GM19023 (cell line): Measurements from ENCODE around the gene ZSCAN18.

Source experiments
- ATAC-seq: cut with Tn5 transposase; IDR thresholded peaks from one replicate; pipeline ENCODE4 v1.9.1; 2021; ENCODE audit warnings: mild to moderate bottlenecking, moderate library complexity; ENCODE audit not compliant: unreplicated experiment

ZSCAN18 gene

DNA sequence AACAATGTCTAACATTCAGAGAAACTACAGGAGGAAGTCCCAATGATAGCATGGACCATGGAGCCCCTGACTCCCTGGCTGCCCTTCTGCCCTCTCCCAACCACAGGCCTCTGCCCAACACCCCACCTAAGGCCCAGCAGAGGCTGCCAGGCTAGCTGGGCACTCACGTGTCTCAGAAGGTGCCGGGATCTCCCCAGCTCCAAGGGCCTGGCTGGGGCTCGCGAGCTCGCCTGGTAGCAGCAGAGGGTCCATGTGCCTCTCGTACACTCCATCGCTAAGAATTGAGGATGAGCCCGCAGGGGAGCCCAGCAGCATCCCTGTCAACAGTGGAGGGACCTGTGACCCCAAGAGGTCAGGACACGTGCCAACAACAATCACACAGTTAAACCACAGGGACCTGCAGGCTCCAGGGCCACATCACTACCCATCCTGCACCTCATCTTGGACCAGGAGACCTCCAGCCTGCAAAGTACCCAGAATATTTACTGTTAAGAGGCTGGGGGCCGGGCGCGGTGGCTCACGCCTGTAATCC lies 9.4 kb downstream of the ZSCAN18 start:
- ATAC-seq = no peak

DNA sequence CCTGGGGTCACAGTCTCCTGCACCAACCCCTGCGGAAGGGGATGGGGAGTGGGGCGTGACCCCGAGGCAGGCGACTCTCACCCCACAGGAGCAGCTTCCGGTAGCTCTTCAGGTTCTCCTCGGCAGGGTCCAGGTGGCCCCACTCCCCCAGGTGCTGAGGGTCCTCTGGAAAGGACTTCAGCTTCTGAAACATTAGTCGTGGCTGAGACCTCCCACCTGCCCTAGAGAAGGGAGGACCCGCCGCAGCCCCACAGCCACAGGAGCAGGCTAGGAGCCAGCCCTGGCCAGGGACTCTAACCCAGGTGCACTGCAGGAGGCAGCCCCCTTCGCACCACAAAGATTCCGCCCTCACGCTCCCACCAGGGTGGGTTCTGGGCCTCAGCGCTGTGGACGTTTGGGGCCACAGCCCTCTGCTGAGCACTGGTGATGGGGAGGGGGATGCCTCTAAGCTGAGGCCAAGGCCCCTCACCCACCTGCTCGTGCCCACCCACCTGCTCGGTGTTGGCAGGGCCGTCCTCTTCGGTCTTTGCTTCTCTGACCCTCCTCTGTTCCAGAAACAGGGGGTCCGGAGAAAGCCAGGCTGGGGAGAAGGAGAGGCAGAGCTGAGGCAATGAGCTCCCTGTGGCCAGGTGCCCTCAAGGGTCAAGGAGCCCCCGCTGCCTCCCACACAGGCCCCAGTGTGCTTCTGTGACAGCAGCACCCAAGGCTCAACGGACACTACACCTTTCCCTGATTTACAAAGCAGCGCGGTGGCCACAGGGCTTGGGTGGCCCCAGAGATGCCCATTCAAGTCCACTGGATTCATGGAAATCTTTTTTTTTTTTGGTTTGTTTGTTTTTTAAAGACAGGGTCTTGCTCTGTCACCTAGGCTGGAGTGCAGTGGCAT lies 11.0 kb downstream of the ZSCAN18 start:
- ATAC-seq = no peak

DNA sequence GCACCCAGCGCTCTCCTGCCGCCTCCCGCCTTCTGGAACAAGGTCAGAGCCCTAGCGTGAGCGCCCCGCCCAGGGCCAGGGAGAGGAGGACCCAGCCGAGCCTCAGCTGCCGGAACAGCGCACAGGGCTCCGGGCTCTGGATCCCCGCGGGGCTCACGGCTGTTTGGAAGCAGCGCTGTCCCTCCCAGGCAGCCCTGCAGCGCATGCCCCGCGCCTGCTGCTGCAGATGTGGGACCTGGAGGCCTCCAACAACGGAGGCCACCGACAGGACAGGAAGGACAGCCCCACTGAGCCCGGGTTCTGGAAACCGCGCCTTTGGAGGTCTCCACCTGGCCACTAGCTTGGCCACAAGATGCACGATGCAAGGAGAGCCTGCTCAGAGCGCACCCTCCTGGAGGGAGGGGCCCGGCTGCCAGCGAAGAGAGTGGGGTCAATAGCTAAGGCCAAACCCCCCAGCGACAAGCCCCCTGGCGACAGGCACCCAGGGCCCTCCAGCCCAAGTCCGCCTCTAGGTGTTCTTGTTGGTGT lies 12.6 kb downstream of the ZSCAN18 start:
- no peak for ATAC-seq

DNA sequence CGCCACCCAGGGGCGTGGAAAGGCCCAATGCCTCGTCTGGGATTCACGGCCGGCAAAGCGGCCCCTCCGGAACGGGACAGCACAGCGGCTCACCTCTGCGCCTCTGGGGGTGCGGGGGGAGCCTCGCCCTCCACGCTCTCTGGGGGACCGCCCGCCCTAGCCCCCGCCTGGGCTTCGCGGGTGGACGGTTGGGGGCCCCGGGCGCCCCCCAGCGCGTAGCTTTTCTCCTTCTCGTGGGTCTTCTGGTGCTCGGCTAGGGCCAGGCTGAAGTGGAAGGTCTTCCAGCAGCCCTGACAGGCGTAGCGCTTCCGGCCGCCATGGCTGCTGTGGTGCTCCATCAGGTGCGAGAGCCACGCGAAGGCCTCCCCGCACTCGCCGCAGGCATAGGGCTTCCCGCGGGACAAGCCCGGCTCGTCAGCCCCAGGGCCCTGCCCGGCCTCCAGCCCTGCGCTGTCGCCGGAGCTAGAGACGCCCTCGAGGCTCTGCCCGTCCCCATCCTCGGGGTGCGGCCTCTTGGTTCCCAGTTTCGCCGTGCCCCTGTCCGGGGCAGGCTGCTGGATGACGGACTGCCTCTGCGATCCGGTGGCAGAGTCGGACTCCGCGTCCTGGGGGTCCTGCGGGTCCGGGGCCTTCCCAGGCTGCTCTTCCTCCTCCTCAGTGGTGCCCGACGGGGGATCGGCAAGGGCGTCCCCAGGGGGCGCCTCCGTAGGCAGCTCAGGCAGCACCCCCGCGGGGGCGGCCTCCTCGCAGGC lies 13.3 kb downstream of the ZSCAN18 start:
- ATAC-seq = no peak

DNA sequence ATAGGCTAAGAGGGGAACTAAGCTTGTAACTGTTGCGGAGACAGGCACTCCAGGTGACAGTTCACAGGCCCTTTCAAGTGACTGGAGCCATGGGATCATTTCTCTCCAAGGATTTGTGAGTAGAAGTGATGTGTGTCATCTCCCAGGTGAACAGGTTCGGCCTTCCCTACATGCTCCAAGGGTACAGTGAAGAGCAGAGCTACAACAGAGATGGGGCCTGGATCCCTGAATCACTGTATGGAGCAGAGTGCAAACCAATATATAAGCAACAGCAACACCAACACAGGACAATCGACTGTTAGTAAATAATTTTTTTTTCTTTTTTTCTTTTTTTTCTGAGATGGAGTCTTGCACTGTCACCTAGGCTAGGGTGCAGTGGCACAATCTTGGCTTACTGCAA lies 15.0 kb downstream of the ZSCAN18 start:
- no peak for ATAC-seq

DNA sequence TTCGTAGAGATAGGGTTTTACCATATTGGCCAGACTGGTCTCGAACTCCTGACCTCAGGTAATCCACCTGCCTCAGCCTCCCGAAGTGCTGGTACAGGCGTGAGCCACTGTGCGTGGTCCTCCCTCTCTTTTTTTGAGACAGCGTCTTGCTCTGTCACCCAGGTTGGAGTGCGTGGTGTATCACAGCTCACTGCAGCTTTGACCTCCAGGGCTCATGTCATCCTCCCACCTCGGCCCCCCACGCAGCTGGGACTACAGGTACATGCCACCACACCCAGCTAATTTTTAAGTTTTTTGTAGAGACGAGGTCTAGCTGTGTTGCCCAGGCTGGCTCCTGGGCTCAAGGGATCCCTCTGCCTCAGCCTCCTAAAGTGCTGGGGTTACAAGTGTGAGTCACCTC lies 18.2 kb downstream of the ZSCAN18 start:
- no peak for ATAC-seq

DNA sequence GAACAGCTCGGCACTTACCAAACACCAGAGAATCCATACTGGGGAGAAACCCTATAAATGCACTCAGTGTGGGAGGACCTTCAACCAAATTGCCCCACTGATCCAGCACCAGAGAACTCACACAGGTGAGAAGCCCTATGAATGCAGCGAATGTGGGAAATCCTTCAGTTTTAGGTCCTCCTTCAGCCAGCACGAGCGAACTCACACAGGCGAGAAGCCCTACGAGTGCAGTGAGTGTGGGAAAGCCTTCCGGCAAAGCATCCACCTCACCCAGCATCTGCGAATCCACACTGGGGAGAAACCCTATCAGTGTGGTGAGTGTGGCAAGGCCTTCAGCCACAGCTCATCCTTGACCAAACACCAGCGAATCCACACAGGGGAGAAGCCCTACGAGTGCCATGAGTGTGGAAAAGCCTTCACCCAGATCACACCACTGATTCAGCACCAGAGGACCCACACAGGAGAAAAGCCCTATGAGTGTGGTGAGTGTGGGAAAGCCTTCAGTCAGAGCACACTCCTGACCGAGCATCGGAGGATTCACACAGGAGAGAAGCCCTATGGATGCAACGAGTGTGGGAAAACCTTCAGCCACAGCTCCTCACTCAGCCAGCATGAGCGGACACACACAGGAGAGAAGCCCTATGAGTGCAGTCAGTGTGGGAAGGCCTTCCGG lies 30.7 kb downstream of the ZSCAN18 start:
- ATAC-seq = no peak

DNA sequence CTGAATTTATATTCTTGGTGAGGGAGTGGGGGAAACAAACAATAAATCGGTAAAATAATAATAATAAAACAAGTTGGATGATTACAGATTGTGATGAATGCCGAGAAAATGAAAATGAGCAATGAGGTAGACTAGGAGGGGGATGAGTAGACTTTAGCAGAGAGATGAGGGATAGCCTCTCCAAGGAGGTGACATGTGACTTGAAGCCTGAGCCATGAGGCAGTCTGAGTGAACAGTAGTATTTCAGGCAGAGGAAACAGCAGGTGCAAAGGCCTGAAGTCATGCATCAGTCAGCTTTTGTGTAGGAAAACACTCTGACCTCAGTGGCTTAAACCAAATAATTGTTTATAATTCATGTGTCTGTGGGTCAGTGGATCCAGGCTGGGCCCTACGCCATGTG lies 34.3 kb downstream of the ZSCAN18 start:
- ATAC-seq = no peak

DNA sequence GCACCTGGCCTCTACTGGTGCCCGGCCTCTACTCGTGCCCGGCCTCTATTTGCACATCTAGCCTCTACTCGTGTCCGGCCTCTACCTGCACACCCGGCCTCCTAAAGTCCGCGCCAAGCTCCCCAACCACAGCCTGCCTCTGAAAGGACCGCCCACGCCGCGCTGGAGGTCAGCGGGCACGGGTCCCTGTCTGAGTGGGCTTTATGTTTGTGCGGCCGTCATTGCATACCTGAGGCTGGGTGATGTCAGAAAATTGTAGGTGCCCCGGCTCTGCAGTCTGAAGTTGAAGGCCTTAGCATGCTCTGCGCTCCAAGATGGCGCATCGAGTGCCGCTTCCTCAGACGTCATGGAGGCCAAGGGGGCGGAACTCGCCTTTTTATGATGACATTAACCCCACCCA lies 37.8 kb downstream of the ZSCAN18 start:
- ATAC-seq = no peak

DNA sequence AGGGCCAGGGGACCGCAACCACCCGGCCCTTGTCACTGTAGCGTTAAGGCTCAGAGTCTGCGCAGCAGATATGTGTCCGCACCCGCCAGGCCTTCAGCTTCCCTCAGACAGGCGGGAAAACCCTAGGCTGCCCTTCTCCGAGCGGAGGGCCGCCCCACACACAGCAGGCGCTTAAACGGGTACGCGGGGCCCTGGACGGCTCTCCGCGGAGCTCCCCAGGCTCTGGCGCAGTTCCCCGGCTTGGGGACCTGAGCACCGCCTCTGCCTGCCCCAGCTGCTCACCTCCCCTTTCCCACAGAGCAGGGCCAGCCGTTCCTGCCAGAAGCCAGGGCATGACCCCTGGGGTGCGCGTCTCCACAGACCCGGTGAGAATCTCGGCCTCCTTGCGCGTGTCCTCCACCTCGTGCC lies 38.4 kb downstream of the ZSCAN18 start:
- no peak for ATAC-seq

DNA sequence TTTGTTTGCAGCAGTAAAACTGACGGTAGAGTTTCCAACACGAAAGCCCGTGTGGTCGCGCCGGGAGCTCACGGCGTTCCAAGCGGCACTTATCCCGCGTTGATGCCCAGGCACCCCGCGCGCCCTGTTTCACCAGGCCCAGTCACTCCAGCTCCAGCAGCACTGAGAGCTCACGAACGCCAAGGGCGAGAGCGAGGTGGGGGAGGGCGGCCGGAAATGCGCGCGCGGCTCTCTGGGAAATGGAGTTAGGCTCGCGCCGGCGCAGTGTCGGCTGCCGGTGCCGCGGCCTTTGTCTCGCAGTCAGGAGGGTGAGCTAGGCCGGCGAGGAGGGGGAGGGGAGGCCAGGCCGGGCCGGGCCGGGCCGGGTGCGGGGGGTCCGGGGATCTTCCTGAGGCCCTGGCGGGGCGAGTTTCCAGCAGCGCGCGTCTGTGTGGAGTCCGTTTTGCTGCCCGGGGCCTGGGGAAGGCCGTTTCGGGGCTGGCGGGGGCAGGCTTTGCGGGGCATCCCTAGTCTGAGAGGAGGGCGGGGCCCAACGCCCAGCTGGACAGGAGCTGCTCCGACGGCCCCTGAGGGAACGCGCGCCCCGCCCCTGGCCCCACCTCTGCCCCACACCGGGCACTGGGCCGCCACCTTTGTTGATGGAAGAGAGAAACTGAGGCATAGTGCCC lies 38.9 kb downstream of the ZSCAN18 start, which contains the start of gene ZNF135:
ZNF135 (plus strand) TSS at position 280 of the 668 bp plus-strand sequence. CDS start 721 bp downstream, outside the sequence.
- no peak for ATAC-seq

DNA sequence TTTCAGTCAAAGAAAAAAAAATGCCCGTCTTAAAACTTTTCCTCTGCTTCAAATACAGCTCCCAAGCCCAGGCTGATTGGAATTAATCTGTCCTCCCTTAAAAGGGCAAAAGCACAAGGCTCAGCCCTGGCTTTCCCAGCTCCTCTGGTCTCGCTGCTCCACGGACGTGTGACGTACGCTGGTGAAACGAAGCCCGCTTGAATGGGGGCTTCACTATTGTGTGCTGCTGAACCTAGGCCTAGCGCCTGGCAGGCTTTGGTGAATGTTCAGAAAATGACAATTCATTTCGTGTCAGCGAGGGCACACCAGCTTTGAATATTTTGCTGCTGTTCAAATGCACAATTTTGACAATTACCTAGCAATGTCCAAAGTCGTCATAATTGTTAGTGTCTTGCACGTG lies 39.6 kb downstream of the ZSCAN18 start:
- no peak for ATAC-seq

DNA sequence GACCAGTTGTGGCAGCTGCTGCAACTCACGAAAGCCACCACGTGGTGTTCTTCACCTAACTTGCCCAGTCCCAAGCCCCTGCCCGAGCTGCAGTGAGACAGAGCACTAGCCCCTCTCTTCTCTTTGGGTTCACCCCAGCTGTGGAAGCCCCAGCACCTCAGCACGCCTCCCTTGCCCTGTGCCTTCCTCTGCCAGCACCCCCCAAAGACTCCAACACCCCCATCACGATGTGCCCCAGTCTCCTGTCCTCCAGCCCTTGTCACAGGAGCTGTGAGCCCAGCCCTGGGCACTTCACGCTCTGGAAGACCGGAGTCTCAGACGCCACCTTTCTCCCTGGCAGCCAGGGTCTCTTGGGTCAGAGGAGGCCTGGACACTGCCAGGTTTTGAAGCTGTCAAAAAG lies 41.2 kb downstream of the ZSCAN18 start:
- no peak for ATAC-seq

DNA sequence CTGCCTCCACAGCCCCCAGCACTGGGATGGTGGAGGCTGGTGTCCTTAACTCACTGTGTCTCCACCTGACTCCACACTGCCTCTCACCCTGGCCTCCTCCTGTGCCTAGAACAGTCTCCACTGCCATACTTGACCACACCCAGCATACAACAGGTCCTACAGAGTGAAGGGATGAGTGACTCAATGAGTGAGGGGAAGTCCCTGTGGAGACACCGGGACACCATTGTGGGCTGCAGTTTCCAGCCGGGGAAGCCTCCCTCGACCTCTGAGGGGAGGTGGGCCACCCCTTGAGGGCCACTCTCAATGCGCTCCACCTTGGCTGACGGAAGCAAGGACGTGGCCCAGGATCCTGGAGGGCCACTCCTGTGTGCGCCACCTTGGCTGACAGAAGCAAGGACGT lies 41.8 kb downstream of the ZSCAN18 start:
- no peak for ATAC-seq

DNA sequence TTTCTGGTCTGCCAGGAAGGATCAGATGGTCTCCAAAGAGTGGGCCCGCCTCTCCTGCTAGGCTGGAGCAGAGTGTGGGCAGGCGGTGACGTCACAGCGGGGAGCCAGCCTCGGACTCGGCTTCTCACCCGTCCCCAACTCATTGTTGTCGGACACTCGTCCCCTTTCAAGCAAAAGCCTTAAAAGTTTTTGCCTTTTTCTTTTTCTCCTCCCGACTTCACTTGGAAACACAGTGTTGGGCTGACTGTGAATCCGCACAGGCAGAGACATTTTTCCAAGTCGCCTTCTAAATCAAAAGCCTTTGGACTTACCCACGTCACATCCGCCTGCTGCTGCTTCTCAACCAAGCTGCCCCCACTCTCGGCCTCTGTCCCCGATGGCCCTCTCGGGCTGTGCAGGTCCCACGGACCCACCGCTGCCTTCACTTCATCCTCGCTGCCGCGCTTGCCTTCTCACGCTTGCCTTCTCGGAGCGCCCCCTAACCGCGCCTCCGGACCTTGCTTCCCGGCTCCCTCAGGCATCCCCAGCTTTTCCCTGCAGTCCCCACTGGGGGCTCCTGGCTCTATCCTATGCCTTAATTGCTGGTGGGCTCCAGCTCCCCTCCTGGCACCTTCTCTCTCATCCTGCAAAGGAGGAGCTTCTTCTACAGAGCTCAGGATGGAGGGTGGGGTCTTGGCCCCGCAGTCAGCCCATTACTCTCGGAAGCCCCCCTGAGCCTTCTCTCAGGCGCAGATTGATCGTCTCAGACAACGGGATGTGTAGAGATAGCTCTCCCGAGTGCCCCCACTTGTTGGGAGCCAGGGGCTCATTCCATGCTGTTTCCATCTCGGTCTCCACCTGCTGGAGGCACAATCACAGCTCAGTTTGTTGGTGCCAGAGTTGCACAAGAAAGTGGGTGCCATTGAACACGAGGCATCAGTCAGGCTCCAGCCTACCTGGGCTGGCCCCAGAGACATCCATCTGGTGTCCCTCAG lies 42.8 kb downstream of the ZSCAN18 start:
- no peak for ATAC-seq

DNA sequence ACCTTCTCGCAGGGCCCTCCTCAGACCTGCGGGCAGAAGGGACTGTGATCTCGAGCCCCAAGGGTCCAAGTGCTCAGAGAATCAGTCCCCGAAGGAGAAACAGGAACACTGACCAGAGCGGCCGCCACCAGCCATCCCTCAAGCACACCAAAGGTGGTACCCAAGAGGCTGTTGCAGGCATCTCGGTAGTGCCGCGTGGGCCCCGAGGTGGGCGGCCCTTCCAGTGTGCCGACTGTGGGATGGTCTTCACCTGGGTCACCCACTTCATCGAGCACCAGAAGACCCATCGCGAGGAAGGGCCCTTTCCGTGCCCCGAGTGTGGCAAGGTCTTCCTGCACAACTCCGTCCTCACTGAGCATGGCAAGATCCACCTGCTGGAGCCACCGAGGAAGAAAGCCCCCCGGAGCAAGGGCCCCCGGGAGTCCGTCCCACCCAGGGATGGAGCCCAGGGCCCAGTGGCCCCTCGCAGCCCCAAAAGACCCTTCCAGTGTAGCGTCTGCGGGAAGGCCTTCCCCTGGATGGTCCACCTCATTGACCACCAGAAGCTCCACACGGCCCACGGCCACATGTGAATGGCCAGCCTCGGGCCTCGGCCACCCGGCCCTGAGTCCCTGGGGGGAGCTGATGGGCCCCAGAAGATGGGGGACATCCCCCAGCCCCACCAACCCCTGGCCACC lies 44.4 kb downstream of the ZSCAN18 start:
- ATAC-seq = no peak

DNA sequence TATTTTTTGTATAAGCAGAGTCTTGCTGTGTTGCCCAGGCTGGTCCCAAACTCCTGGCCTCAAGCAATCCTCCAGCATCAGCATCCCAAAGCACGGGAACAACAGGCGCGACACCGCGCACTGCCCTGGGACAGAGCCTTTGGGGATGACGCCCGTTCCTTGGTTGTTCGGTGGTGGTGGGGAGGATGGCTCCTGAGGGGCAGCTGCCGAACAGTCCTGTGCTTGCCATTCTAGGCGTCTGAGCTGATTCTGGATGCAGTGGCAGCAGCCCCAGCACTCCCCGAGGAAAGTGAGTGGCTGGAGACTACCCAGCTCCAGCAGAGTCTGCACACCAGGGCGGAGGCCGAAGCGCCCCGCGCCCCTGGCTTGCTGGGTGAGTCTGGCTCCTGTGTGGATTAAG lies 45.8 kb downstream of the ZSCAN18 start:
- ATAC-seq = no peak

DNA sequence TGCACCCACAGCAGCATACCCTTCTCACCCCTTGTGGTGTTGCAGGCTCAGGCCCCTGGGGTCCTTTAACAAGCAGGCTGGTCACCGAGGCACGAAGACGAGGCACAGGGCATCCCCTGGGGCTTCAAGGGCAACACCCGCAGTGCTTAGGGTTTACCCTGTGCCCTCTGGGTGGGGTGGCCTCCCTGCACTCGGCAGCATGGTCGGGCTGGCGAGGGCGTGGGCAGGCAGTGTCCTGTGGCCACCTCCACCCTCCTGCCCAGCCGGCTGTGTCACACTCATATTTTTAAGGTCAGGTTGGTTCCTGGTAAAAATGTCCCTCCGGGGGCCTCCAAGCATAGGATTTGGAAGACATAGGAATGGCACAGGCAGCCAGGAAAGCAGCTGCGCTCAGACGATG lies 50.4 kb downstream of the ZSCAN18 start:
- no peak for ATAC-seq

DNA sequence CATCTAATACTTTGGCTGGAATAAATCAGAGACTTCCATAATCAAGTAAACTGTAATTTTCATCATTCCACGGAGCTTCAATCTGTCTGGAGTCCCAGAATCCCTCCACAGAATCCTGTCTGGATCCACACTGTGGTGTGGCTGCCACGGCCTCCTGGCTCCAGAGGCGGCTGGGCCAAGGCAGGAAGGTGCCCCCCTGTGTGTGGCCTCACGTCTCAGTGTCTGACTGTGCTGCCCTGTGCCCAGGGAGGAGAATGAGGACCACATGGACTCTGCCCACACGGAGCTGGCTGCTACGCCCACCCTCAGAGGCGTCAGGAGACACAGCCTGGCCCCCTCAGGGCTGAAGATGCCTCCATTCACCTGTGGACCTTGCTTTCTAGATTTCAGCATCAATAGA lies 51.2 kb downstream of the ZSCAN18 start:
- ATAC-seq = no peak
